KMS-11 (cell line): ENCODE measurements around the gene DPPA4.

Experiments
- H2AFZ ChIP-seq: fragments of 200-600 bp; sonication (generic); 2 replicates; pipeline ENCODE4 v1.6.1; 2016; ENCODE audit warnings: antibody characterized with exemption, mixed run types, low read depth
- H3K27ac ChIP-seq: fragments of 200-600 bp; sonication (generic); 2 replicates; pipeline ENCODE4 v1.6.1; 2016; ENCODE audit warnings: mild to moderate bottlenecking, mixed run types
- H3K27me3 ChIP-seq: fragments of 200-600 bp; sonication (generic); 2 replicates; pipeline ENCODE4 v1.6.1; 2017; ENCODE audit warnings: mild to moderate bottlenecking, low read depth, mixed run types, moderate library complexity; ENCODE audit not compliant: insufficient read depth
- H3K36me3 ChIP-seq: fragments of 200-600 bp; sonication (generic); 2 replicates; pipeline ENCODE4 v1.6.1; 2017; ENCODE audit warnings: mild to moderate bottlenecking, mixed run types; ENCODE audit not compliant: insufficient read depth
- H3K4me1 ChIP-seq: fragments of 200-600 bp; sonication (generic); 2 replicates; pipeline ENCODE4 v1.6.1; 2016; ENCODE audit warnings: mild to moderate bottlenecking, low read depth, mixed run types; ENCODE audit not compliant: poor library complexity, severe bottlenecking
- H3K4me2 ChIP-seq: fragments of 200-600 bp; sonication (generic); 2 replicates; pipeline ENCODE4 v1.7.0; 2016; ENCODE audit warnings: mild to moderate bottlenecking, mixed run types
- H3K4me3 ChIP-seq: fragments of 200-600 bp; sonication (generic); IDR thresholded peaks from 2 replicates; pipeline ENCODE4 v1.6.1; 2017; ENCODE audit warnings: low read depth, low read length, mixed read lengths; ENCODE audit not compliant: insufficient read depth
- H3K79me2 ChIP-seq: fragments of 200-600 bp; sonication (generic); 2 replicates; pipeline ENCODE4 v1.6.1; 2016; ENCODE audit warnings: low read depth, mixed run types; ENCODE audit not compliant: insufficient read depth
- H3K9ac ChIP-seq: fragments of 200-600 bp; sonication (generic); 2 replicates; pipeline ENCODE4 v1.6.1; 2016; ENCODE audit warnings: mild to moderate bottlenecking, mixed run types
- H4K20me1 ChIP-seq: fragments of 200-600 bp; sonication (generic); 2 replicates; pipeline ENCODE4 v1.6.1; 2016; ENCODE audit warnings: mild to moderate bottlenecking, mixed run types; ENCODE audit not compliant: insufficient read depth
- TF ChIP-seq, protein P1 (sequence below): fragments of 200-600 bp; sonication (generic); conservative IDR thresholded peaks from 2 replicates; pipeline ENCODE4 v1.6.1; 2017; ENCODE audit warnings: low read depth, mild to moderate bottlenecking, antibody characterized with exemption, low read length, moderate library complexity, mixed read lengths

DPPA4 gene, protein sequence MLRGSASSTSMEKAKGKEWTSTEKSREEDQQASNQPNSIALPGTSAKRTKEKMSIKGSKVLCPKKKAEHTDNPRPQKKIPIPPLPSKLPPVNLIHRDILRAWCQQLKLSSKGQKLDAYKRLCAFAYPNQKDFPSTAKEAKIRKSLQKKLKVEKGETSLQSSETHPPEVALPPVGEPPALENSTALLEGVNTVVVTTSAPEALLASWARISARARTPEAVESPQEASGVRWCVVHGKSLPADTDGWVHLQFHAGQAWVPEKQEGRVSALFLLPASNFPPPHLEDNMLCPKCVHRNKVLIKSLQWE

DNA sequence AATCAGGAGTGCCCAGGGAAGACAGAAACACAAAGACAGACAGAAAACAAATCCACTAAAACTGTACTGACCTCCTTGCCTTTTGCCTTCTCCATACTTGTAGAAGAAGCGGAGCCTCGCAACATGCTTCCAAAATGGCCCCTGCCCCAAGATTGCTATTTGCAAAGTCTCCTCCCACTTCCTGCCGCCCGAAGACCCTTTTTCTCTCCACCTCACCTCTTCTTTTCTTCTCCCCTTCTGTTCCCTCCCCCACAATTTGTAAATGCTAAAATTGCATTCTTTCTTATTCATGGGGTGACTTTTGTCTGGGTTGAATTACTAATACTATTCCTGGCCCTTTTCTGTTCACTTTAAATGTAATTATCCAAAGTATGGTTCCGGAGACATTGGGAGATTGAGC, at the start of gene DPPA4:
DPPA4 (minus strand) TSS at position 154 of the 400 bp plus-strand sequence; CDS start at position 125, 29 bp downstream.
- H3K9ac ChIP-seq = no peak within 1 kb of the TSS
- no peaks in the 10 kb centered on the region for H3K27me3 ChIP-seq
- no peak within 1 kb of the TSS for H3K27ac ChIP-seq
- no peak within 1 kb of the TSS for H3K4me2 ChIP-seq
- H3K4me3 ChIP-seq = no peak within 1 kb of the TSS
- no peaks in the 10 kb centered on the region for H4K20me1 ChIP-seq
- H3K79me2 ChIP-seq = no peaks in the 10 kb centered on the region
- H2AFZ ChIP-seq = no peak within 1 kb of the TSS
- H3K36me3 ChIP-seq = no peaks in the 10 kb centered on the region
- TF ChIP-seq, protein P1, sequence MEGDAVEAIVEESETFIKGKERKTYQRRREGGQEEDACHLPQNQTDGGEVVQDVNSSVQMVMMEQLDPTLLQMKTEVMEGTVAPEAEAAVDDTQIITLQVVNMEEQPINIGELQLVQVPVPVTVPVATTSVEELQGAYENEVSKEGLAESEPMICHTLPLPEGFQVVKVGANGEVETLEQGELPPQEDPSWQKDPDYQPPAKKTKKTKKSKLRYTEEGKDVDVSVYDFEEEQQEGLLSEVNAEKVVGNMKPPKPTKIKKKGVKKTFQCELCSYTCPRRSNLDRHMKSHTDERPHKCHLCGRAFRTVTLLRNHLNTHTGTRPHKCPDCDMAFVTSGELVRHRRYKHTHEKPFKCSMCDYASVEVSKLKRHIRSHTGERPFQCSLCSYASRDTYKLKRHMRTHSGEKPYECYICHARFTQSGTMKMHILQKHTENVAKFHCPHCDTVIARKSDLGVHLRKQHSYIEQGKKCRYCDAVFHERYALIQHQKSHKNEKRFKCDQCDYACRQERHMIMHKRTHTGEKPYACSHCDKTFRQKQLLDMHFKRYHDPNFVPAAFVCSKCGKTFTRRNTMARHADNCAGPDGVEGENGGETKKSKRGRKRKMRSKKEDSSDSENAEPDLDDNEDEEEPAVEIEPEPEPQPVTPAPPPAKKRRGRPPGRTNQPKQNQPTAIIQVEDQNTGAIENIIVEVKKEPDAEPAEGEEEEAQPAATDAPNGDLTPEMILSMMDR = no peak
- H3K4me1 ChIP-seq = no peaks in the 10 kb centered on the region

DNA sequence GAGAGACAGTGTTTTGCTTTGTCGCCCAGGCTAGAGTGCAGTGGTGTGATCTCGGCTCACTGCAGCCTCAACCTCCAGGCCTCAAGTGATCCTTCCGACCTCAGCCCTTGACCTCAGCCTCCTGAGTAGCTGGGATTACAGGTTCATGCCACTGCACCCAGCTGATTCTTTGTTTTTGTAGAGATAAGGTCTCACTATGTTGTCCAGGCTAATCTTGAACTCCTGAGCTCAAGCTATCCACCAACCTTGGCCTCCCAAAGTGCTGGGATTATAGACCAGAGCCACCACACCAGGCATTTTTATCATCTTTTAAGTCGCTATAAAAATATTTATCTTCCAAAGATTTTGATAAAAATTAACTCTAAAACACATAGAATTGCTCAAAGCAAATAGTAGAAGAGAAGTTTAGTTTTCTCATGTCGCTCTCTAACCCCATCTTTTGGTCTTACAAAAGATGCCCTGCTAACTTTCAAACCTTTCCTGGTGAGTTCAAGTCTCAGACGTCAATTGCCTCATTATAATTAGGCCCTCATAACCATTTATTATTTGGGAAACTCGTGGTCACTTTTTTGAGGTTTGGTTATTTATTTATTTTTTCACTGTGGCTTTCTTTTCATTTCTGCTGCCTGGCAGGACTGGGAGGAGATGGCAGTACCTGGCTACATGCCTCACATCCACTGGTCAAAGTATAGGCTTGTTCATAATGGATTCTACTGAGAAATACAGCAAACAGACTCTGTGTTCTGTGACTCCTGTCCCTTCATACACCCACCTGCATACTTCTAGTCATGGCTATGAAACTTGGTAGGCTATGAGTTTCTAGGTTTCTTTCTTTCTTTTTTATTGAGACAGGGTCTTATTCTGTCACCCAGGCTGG, 48.3 kb upstream of the DPPA4 start:
- Histone ChIP-seq H3K27ac (no peak overlapping the region), H2AFZ (no peak overlapping the region), H4K20me1 (no peaks in the 10 kb centered on the region), H3K4me1 (peaks cover 19% of the 10 kb centered on the region), H3K4me2 (no peak overlapping the region), H3K36me3 (no peaks in the 10 kb centered on the region), H3K9ac (no peak overlapping the region), H3K79me2 (no peaks in the 10 kb centered on the region), H3K27me3 (no peaks in the 10 kb centered on the region), H3K4me3 (no peak overlapping the region)
- TF ChIP-seq, protein P1 = no peak

DNA sequence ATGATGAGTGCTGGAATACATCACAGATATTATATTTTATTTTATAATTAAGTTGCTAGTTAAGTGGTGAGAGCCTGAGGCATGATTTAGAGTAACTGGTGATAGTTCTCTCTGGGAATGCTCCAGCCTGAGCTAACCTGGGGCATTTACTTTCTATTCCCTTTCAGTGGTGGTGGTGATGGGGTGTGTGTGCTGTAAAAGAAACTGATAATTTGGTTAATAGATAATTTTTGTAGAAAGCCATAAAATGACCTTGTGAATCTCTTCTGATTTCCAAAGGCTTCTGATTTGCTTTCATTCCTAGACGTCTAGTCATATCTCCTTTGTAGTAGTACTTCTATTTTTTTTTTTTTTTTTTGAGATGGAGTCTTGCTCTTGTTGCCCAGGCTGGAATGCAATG, 46.8 kb upstream of the DPPA4 start:
- Histone ChIP-seq H4K20me1 (no peaks in the 10 kb centered on the region), H3K79me2 (no peaks in the 10 kb centered on the region), H3K27me3 (no peaks in the 10 kb centered on the region)

DNA sequence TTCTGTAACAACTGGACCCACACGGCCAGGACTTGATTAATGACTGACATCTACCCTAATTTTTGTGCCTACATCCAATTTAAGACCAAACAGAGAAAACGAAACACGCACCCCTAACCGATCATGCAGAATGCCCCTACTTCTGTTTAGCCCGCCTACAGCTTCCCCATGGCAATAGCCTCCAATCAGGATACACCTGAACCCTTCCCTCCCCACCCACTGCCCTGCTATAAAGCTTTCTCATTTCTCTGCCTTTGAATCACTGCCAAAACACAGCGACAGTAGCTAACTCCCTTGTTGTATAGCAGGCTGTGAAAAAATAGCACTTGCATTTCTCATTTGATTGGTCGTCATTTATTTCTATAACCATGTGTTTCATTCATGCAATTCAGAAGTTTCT, 45.2 kb upstream of the DPPA4 start:
- Histone ChIP-seq H3K27ac (no peak overlapping the region), H3K4me2 (no peak overlapping the region), H3K9ac (no peak overlapping the region), H3K79me2 (no peaks in the 10 kb centered on the region), H3K4me1 (peaks cover 17% of the 10 kb centered on the region), H3K4me3 (no peak overlapping the region), H3K27me3 (no peaks in the 10 kb centered on the region), H4K20me1 (no peaks in the 10 kb centered on the region), H3K36me3 (no peaks in the 10 kb centered on the region), H2AFZ (no peak overlapping the region)
- TF ChIP-seq, protein P1 = no peak

More for the DNA sequence above, 46.8 kb upstream of the DPPA4 start:
- Histone ChIP-seq H3K36me3 (no peaks in the 10 kb centered on the region), H3K9ac (no peak overlapping the region), H3K4me3 (no peak overlapping the region), H3K27ac (no peak overlapping the region), H2AFZ (no peak overlapping the region), H3K4me1 (peaks cover 19% of the 10 kb centered on the region), H3K4me2 (no peak overlapping the region)
- TF ChIP-seq, protein P1 = no peak
